RCC 7860 (cell line): Measurements from ENCODE around the gene UBE2I.
"Not testable (repeated sequence)": the region's sequence is repeated elsewhere in the genome, so short reads cannot be mapped to it uniquely, and the experiment has no call there.

ENCODE experiments used
- DNase-seq: peaks from one replicate; pipeline ENCODE4 v3.0.0-alpha.2; 2015; ENCODE audit warnings: low spot score
- FAIRE-seq: peaks from 2 replicates; lab custom pipeline; 2012; peaks lifted over from hg19 to GRCh38; lab: Jason Lieb, UNC

Gene UBE2I

DNA sequence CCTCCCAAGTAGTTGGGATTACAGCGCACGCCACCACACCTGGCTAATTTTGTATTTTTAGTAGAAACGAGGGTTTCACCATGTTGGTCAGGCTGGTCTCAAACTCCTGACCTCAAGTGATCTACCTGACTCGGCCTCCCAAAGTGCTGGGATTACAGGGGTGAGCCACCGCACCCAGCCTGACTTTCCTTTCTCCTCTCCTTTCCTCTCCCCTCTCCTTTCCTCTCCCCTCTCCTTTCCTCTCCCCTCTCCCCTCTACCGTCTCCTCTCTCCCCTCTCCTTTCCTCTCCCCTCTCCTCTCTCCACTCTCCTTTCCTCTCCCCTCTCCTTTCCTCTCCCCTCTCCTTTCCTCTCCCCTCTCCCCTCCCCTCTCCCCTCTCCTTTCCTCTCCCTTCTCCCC lies 17.2 kb upstream of the UBE2I start:
- not testable (repeated sequence) for DNase-seq, FAIRE-seq

DNA sequence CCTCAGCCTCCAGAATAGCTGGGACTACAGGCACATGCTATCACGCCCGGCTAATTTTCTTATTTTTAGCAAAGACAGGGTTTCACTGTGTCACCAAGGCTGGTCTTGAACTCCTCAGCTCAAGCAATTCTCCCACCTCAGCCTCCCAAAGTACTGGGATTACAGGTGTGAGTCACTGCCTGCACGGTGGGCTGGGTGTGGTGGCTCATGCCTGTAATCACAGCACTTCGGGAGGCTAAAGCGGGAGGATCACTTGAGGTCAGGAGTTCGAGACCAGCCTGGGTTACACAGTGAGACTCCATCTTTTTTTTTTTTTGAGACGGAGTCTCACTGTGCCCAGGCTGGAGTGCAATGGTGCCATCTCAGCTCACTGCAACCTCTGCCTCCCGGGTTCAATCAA lies 16.6 kb upstream of the UBE2I start:
- DNase-seq: peak; percentile 8
- not testable (repeated sequence) for FAIRE-seq

DNA sequence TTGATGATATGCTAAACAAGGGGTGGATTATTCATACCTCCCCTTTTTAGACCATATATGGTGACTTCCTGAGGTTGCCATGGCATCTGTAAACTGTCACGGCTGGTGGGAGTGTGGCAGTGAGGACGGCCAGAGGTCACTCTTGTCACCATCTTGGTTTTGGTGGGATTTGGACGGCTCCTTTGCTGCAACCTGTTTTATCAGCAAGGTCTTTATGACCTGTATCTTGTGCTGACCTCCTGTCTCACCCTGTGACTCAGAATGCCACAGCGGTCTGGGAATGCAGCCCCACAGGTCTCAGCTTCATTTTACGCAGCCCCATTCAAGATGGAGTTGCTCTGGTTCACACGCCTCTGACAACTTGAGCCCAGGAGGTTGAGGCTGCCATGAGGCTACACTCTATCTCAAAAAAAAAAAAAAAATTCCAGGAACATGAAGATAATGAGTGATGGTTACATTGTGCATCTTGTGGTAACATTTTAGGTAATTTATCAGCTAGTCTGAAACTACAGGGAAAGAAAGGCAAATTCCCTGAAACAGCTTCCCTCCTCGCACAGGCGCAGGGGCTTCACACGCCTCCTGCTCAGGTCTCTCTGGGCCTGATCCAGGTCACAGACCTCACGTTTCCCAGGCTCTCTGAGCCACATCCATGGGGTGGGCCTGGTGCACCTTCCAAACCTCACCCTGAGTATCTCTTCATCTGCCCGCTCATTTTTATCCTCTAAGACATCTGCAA lies 15.3 kb upstream of the UBE2I start:
- no peak for FAIRE-seq
- peak; percentile 46 for DNase-seq

DNA sequence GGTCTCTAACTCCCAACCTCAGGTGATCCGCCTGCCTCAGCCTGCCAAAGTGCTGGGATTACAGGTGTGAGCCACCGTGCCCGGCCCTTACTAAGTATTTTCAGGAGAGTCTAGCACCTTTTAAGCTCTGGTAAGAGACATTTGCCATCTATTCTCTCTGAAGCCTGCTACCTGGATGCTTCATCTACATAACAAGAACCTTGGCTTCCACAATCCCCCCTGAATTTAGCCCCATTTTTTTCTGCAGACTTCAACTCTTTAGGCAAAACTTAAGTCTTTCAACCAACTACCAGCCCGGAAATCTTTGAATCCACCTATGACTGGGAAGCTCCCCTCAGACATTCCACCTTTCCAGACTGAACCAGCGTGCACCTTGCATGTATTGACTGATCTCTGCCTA lies 14.0 kb upstream of the UBE2I start:
- DNase-seq: no peak
- FAIRE-seq: no peak

DNA sequence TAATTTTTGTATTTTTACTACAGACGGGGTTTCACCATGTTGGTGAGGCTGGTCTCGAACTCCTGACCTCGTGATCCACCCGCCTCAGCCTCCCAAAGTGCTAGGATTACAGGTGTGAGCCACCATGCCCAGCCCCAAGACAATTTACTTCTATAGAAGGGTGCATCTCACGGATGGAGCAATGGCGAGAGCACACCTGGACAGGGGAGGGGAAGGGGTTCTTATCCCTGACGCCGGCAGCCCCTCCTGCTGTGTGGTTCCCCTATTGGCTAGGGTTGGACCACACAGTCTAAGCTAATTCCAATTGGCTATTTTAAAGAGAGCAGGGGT lies 12.8 kb upstream of the UBE2I start:
- not testable (repeated sequence) for DNase-seq, FAIRE-seq

DNA sequence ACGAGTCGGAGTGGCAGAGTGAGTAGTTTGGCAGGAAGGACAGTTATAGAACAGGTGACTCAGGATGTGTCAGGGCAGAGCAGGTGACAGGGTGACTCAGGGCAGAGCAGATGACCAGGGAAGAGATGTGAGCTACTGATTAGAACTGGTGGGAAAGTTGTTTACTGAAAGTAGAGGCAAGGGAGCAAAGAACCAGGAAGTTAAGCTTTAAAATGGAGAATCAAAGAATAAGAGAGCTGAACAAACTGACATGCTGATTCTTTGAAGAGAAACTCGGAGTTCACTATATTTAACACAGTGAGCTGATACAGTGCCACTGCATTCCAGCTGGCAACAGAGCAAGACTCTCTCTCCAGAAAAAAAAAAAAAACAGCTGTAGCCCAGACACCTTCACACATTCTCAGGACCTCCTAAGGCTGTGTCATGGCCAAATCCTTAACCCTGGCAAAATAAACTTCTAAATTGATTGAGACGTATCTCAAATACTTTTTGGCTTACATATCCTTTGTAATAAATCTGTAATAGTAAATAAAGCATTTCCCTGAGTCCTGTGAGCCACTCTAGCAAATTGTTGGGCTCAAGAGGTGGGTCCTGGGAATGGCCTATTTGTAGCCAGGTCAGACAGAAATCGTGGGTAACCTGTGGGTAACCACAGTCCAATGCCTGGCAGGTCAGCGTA lies 12.3 kb upstream of the UBE2I start:
- FAIRE-seq: peak; percentile 87
- peak; percentile 95 for DNase-seq

DNA sequence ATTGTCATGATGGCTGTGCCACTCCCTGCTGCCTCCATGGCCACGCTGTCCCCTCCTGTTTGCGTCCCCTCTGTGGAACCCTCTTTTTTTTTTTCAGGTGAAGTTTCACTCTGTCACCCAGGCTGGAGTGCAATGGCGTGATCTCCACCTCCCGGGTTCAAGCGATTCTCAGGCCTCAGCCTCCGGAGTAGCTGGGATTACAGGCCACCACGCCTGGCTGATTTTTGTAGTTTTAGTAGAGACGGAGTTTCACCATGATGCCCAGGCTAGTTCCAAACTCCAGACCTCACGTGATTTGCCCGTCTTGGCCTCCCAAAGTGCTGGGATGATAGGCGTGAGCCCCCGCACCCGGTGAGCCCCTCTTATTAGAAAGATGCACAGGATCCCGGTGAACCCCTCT lies 11.0 kb upstream of the UBE2I start:
- DNase-seq: no peak
- FAIRE-seq: no peak

DNA sequence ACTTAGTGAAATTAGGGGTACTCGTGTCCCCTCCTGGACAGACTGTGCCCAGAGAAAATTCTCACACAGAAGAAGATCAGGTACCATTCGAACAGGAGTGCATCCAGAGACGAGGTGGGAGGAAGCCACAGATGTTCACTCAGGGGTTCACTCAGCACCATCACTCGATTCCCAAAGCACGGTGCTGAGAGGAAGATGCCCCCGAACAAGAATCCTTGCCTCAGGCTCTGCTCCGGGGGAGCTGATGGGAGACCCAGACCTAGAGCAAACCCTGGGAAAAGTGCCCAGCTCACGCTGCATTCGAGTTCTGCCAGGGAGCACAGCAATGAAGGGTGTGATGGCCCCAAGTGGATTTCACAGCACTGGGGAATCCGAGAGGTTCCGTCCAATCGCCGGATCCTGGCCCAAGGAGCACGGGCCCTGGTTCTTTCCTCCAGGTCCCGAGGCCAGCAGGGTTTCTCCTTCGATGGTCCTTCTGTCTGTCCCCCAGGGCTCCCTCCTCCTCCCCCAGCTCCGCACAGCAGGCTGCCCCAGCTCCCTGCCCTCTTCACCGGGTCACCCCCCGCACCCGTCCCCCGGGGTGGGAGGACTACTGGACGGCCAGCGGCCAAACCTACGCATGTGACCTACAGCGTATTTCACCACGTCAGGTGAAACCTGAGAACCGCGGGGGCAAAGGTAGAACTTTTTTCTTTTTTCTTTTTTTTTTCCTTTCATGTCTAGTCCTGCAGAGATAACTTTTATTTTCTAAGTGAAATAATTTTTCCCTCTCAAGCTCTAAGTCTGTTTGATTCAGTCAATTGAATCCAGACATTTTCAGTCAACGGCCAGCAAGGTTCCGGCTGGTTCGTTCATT lies 10.2 kb upstream of the UBE2I start:
- no peak for FAIRE-seq
- DNase-seq: no peak

DNA sequence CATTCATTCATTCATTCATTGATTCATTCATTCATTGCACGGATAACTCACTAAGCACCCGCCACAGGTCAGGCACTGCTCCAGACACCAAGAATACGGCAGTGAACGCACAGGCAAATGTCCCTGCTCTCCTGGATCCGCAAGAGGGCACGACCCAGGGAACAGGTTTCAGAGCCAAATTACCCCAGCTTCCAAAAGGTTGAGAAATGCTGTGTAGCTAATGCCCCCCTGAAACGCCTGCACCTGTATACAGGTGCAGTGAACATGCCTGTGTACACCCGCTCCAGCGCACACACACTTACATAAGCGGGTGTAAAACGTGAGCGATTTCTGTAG lies 9.6 kb upstream of the UBE2I start:
- FAIRE-seq (no peak), DNase-seq (no peak)

DNA sequence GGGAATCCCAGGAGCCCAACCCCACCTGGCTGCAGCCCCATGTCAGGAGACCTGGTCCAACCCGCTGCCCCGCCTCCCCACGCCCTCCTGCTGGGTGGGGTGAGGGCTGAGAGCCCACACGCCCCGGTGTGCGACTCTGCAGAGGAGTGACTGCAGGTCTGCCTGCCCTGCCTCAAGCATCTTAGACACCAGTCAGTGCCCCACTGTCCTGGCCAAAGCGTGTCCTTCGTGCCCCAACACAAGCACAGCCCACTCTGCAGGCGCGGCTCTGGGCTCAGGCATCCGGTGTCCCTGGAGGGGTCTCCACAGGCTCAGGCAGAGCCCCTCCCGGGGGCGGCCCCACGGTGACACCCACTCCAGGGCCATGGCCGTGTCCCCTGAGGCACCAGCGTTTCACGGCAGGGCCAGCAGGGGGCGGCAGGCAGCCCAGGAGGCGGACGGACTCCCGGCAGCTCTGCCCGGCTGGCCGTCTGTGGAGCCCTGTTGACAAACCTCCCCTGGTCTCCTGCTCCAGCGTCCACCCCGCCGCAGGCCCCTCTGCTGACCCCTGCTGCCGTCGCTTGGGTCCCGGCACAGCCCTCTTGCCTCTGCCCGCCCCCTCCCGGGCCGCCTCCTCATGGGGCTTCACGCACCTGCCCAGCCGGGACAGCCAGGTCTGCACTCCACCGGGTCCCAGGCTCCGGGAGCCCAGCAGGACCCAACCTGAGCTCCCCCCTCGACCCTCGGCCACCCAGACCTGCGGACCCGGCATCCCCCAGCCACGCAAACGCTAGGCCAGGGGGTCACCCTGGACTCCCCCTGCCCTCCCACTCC lies 8.6 kb upstream of the UBE2I start:
- no peak for FAIRE-seq

DNA sequence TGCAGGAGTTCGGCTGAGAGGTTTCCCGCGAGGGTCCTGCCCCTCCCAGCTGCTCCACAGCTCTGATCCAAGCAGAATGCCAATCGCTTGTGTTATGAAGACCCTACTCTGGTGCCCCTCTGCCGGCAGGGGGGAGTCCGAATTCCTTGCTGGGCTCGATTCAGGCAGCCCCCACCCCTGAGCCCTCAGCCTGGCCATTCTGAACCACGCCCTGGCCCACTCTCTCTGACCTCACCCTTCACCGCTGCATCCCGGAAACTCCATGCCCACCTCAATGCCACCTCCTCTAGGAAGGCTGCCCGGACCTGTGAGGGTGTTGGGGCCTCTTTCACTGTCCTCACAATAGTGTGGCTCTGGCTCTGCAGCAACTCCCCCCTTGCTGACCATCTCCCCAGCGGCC lies 7.9 kb upstream of the UBE2I start:
- no peak for DNase-seq
- FAIRE-seq: no peak

More for the DNA sequence above, 8.6 kb upstream of the UBE2I start:
- DNase-seq: peak; percentile 13

DNA sequence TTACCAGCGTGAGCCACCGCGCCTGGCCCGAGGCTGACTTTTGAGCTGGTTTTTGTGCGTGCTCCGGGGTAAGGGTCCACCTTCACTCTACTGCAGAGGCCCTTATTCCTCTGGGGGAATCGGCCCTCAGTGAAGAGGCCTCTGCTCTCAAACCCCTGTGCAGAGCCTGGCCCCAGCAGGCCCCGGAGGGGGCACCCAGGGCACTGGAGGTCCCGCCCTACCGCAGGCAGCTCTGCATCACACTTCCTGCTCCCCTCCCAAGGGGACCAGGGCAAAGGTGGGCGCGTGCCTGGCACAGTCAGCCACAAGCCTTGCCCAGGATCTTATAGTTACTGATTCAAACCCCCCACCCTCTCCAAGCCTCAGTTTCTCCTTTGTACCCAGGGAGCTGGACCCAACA lies 3.6 kb upstream of the UBE2I start:
- no peak for FAIRE-seq
- no peak for DNase-seq

DNA sequence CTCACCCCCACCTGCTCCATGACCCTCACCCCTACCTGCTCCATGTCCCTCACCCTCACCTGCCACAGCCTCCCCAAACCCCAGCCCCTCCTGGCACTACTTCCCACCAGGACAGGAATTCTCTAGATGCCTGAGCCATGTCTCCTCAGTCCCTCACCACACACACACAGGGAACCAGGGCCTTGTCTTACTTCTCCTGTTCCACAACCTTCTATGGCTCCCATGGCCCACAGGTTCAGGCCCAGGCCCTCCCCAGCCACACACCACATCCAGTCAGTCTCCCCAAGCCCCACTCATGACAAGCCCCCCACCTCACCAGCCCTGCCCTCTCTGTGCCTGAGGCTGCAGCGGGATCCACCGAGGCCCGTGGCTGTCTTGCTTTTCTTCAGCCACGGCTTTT lies 3.1 kb upstream of the UBE2I start:
- DNase-seq (no peak), FAIRE-seq (no peak)

DNA sequence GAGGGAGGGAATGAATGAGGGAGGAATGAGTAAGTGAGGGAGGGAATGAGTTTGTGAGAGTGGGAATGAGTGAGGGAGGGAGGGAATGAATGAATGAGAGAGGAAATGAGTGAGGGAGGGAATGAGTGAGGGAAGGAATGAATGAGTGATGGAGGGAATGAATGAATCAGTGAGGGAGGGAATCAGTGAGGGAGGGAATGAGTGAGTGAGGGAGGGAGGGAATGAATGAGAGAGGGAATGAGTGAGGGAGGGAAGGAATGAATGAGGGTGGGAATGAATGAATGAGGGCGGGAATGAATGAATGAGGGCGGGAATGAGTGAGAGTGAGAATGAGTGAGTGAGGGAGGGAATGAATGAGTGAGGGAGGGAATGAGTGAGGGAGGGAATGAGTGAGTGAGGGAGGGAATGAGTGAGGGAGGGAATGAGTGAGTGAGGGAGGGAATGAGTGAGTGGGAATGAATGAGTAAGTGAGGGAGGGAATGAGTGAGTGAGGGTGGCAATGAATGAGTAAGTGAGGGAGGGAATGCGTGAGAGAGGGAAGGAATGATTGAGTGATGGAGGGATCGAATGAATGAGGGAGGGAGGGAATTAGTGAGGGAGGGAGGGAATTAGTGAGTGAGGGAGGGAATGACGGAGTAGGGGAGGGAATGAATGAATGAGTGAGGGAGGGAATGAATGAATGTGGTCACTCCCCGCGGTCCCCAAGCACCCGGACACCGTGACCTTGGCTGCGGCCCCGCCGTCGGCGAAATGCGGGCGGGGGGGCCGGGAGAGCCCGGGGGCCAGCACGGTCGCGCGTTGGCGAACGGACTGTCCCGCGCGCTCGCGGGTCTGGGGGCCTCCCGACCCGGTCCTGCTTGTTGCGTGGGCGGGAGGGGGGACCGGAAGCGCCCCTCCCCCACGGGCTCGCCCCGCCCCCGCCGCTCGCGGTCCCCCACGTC lies 1.1 kb upstream of the UBE2I start:
- no peak for FAIRE-seq
- peak; percentile 52 for DNase-seq

DNA sequence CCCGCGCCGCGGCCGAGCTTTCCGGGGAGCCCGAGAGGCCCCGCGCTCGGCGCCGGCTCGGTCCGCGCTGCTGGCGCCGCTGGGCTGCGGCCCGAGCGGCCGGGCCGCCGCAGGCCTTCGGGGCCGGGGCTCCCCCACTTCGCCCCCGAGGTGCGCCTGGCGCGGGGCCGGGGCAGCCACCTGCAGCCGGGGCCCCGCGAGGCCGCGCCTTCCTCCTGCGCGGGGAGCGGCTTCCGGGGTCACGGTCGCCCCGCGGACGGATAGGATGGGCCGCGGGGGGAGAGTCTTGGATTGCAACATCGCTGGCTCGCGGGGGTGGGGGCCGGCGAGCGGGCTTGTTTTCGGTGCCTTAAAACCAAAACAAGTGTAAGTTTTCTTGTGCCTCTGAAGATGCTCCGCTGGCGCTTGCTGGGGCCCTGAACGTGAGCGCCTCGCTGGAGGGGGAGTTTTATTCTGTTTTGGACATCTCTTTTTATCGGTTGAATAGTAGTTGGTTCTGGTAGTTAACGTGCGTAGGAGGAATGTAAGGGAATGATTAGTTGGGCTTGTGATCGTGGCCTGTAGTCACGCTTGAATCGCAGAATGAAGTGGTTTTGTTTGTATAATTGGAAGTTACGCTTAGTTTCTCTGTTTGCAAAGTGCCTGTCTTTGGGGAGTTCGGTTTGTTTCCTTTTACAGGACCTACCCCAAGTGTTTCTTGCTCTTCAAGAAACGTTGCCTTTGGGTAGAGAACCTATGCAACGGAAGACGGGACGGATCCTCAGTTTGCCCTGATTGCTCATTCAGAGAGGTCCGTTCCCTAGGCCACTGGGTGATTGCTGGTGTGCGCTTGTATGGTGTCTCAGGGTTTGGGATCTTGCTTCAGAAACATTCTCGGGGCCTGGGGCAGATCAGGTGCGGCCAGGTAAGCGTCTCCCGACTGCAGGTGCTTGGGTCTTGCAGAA lies 724 bp downstream of the UBE2I start:
- DNase-seq (peak; percentile 4), FAIRE-seq (no peak)

DNA sequence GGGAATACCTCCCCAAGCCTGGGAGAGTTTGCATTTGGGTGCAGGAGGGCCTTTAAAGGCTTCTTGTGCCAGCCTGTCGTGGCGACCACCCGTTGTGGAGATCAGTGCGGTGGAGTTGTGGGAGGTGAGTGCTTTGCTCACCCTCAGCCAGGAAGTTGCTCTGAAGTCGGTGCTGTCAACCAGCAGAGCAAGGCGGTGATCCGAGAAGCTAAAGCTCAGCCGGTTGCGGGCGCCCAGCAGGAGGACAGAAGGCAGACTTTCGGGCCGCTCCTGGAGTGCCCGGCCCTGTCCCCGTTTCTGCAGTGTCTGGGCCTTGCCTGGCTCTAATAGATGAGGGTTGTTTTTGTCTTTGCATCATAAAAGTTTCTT lies 1.4 kb downstream of the UBE2I start:
- DNase-seq: peak; percentile 16
- FAIRE-seq: no peak

DNA sequence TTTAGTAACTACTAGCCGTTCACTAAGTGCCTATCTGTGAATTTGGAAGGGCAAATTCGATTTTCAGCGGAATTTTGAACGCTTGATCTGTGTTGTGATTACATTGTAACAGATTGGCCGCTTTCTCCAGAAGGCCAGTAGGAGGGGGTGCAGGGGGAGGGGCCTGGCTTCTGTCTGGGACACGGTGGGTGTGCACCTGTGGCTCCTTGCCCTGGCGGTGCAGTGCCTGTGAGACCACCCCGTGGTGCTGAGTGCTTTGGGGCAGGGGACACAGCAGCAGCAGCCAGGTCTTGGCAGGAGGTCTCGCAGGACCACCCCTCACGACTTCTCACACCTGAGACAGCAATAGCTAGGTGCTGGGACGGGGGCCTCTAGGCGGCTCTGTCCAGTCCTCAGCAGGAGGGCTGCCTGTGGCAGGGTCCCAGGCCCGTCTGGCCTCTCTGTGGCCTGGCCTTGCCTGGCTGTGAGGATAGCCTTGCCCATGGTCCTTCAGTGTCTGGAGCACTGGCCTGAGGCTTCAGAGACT lies 1.8 kb downstream of the UBE2I start:
- no peak for FAIRE-seq
- DNase-seq: no peak

DNA sequence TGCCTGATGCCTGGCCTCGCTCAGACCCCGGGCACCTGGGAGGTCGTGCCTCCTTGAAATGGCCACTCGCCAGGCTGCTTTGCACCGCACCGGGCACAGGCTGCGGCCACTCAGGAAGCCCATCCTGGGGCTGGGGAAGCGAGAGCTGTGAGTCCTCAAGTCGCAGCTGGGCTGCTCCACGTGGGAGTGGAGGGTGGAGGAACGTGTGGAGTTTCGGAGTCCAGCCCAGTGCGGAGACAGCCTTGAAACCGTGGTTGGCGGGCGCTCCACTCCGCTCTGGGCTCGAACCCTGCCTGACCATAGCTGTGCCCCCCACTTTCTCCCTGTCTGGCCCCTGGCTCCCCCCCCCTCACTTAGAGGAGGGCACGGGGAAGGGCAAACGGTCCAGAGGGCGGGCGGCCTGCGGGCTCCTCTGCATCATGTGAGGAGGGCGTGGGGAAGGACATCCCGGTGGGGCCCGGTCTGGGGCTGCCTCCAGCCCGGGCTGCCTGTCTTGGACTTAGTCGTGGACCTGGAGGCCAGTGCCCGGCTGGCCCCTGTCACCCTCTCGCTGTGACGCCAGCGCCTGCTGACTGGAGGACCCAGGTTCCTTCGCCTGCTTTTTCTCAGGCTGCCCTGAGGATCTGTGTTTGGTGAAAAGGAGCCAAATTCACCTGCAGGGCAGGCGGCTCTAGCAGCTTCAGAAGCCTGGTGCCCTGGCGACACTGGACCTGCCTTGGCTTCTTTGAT lies 2.5 kb downstream of the UBE2I start:
- FAIRE-seq (no peak), DNase-seq (no peak)
